Measurements from ENCODE around the gene ACD.
A peak's percentile ranks its signal among the peaks of the same experiment; 100 is the strongest.

Gene ACD

DNA sequence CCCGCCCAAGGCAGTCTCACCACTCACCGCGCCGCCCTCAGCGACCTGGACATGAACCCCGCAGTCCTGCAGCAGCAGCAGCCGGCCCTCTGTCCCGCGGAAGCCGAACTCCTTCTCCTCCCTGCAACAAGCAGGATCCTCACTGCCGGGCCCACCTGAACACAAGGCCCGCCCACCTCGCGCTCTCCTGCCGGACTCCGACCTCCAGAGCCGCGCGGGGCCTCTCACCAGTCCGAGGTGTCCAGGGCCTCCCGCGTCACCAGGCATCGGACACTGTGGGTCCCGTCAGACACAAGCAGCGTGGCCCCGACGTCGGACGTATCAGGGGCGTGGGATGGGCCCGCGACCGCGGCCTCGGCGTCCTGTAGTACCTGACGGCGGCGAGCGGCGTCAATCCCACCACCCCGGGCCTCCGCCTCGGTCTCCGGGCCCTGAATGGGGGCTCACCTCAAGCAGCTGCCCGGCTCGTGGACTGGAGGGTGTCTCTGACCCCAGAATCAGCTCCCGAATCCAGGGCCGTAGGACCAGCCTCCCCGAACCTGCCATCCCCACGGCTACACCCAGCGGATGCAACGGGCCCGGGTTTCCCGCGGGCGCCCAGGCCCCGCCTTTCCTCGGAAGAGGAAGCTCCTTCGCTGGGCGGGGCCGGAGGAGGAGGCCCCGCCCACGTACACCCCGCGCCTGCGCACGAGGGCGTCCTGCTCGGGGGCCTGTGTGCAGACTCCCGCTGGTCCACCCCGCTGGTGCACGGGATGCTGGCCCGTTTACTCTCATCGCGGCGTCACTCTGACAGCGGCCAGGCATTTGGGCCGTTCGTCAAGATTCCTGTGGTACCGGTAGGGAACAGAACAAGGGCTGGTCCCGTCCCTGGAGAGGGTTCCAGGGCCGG lies at the start of gene ACD:
Gene ACD (minus strand): TSS at position 586 of the 889 bp plus-strand sequence. CDS start 40 bp downstream, at position 546.
- H3K27ac ChIP-seq: peak within 1 kb of the TSS; percentile 82
- TF ChIP-seq, protein P1, sequence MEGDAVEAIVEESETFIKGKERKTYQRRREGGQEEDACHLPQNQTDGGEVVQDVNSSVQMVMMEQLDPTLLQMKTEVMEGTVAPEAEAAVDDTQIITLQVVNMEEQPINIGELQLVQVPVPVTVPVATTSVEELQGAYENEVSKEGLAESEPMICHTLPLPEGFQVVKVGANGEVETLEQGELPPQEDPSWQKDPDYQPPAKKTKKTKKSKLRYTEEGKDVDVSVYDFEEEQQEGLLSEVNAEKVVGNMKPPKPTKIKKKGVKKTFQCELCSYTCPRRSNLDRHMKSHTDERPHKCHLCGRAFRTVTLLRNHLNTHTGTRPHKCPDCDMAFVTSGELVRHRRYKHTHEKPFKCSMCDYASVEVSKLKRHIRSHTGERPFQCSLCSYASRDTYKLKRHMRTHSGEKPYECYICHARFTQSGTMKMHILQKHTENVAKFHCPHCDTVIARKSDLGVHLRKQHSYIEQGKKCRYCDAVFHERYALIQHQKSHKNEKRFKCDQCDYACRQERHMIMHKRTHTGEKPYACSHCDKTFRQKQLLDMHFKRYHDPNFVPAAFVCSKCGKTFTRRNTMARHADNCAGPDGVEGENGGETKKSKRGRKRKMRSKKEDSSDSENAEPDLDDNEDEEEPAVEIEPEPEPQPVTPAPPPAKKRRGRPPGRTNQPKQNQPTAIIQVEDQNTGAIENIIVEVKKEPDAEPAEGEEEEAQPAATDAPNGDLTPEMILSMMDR (conservative IDR thresholded peaks at IDR 0.05): no peak

DNA sequence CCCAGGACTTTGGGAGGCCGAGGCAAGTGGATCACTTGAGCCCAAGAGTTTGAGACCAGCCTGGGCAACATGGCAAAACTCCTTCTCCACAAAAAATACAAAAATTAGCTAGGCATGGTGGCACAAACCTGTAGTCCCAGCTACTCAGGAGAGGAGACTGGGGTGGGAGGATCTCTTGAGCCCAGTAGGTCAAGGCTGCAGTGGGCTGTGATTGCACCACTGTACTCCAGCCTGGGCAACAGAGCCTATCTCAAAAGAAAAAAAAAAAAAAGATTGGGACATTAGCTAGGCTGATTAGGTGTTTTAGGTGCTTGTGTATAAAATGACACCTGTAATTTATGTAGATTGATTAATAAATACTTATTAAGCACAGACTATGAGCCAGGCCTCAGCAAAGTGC lies 49.0 kb upstream of the ACD start:
- TF ChIP-seq, protein P1 (conservative IDR thresholded peaks at IDR 0.05): no peak
- no peak overlapping the region for H3K27ac ChIP-seq

DNA sequence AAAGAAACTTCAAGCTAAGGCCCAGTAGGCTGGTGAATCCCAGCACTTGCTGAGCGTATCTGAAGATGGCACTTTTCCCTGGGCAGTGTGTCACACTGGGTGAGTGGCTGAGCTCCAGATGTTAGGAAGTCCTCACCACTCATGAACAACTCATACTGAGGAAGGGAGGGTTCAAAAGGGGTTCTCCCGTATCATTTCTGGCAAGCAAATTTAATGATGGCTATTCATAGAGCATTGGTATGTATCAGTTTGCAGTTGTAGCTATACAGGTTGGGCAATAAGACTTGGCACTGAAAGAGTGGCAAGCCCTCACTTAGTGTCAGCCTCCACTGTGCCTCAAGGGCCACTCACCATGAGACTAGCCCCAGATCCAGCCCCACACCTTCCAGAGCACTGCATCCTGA lies 48.3 kb upstream of the ACD start:
- TF ChIP-seq, protein P1 (conservative IDR thresholded peaks at IDR 0.05): no peak
- H3K27ac ChIP-seq: no peak overlapping the region

DNA sequence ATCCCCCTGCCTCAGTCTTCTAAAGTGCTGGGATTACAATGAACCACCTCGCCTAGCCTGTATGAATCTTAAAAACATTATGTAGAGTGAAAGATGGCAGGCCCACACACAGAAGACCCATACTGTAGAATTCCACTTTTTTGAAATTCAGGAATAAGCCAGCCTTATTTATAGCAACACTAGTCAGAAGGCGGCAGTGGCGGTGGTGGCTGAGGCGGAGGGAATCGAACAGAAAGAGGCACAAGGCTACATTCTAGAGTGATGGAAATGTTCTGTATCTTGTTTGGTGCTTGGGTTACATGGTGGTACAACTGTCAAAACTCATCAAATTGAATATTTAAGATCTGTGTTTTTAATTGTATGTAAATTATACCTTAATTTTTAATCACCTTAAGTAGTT lies 47.7 kb upstream of the ACD start:
- TF ChIP-seq, protein P1 (conservative IDR thresholded peaks at IDR 0.05): no peak
- no peak overlapping the region for H3K27ac ChIP-seq

DNA sequence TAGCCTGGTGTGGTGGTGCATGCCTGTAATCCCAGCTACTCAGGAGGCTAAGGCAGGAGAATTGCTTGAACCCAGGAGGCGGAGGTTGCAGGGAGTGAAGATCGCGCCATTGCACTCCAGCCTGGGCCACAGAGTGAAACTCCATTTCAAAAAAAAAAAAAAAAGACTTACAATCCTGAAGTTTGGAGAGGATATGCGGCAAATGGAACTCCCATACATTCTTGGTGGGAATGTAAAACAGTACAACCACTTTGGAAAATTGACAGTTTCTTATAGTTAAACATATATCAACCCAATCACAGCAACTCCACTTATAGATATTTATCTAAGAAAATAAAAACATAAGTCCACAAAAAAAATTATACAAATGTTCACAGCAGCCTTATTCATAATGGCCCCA lies 47.1 kb upstream of the ACD start:
- H3K27ac ChIP-seq: no peak overlapping the region
- TF ChIP-seq, protein P1 (conservative IDR thresholded peaks at IDR 0.05): no peak

DNA sequence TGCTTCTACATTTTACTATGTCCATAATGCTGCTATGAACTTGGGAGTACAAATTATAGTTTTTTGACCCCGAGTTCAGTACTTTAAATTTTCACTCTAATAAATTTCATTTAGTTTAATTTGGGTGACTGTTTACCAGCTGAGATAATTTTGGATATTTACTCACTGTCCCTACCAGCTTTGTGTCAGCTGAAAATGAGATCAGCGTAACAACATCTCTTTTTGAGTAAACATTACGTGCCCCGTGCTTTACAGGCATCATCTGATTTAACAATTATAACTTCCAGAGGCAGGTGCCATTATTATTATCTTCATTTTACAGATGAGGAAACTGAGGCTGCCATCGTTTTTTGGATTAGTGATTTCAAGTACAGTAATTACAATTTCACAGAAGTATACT lies 44.0 kb upstream of the ACD start:
- TF ChIP-seq, protein P1 (conservative IDR thresholded peaks at IDR 0.05): no peak
- no peak overlapping the region for H3K27ac ChIP-seq

DNA sequence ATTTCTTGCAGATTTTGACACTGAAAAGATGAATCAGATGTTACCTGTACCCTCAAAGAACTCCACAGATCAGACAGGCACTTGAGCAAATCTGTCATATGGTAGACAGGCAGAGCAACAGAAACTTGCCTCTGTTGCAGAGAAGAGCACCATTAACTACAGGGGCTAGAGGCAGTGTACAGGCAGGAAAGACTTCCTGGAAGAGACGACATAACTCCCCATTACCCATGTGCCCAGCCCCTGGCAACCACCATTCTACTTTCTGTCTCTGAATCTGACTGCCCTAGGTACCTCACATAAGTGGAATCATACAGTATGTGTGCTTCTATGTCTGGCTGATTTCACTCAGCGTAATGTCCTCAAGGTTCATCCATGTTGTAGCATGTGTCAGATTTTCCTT lies 43.6 kb upstream of the ACD start:
- no peak overlapping the region for H3K27ac ChIP-seq

More for the DNA sequence above, 43.6 kb upstream of the ACD start:
- TF ChIP-seq, protein P1 (conservative IDR thresholded peaks at IDR 0.05): no peak

Data from VCaP (cell line).